Testis (tissue), 3 donors: Measurements from ENCODE around the gene MAPKAP1. TPM values are rescaled to one million over a fixed set of nuclear protein-coding genes. Genes with fewer than 3 reads are reported as not detected.
A peak's percentile ranks its signal among the peaks of the same experiment; 100 is the strongest.

Experiments
- DNase-seq: peaks from one replicate; pipeline ENCODE4 v3.0.0-alpha.2; 2019
- H3K27ac ChIP-seq, 2 donors: fragments of 200-600 bp; sonication (generic); one replicate each; pipeline ENCODE4 v1.5.1; 2019
- H3K27me3 ChIP-seq: fragments of 200-600 bp; sonication (generic); one replicate; pipeline ENCODE4 v1.5.1; 2019
- H3K36me3 ChIP-seq: fragments of 200-600 bp; sonication (generic); one replicate; pipeline ENCODE4 v1.5.1; 2017; ENCODE audit warnings: low read depth; ENCODE audit errors: missing control alignments
- H3K4me1 ChIP-seq: fragments of 200-600 bp; sonication (generic); one replicate; pipeline ENCODE4 v1.5.1; 2019
- H3K4me3 ChIP-seq, 2 donors: fragments of 200-600 bp; sonication (generic); one replicate each; pipeline ENCODE4 v1.5.1; 2017 to 2019
- H3K9me3 ChIP-seq: fragments of 200-600 bp; sonication (generic); one replicate; pipeline ENCODE4 v1.5.1; 2017
- CTCF ChIP-seq, 3 experiments: fragments of 450-650 bp in 2 of 3; fragments of 200-600 bp in 1 of 3; sonication (generic) in 1 of 3; IDR thresholded peaks; one replicate each; pipeline ENCODE4 v1.5.1; 2016 to 2019; ENCODE audit warnings: antibody characterized with exemption in 3 of 3, mild to moderate bottlenecking in 2 of 3, moderate library complexity in 1 of 3
- POLR2A ChIP-seq: fragments of 450-650 bp; IDR thresholded peaks from one replicate; pipeline ENCODE4 v1.6.1; 2017; ENCODE audit warnings: antibody characterized with exemption, mild to moderate bottlenecking, moderate library complexity
- WGBS, 2 donors: methylation state at CpG; one replicate each; pipeline ENCODE4 v1.1.5; 2018; 5-methylcytosine and 5-hydroxymethylcytosine counted together
- intact Hi-C: fragments of 100-400 bp; cut with DNase I; formaldehyde crosslinking; loops from one replicate; pipeline ENCODE4 v1.15.1; 2023; ENCODE audit warnings: low total_unique reads
- polyA plus RNA-seq: library from polyadenylated mRNA; stranded (reverse); fragments of 350-450 nt; fragmentation: Illumina TruSeq; extraction: RNeasy Lipid Tissue Mini Kit (QIAGEN cat#74804); gene quantifications from one replicate; pipeline ENCODE4 v1.2.3, GENCODE V29; 2014; ENCODE audit warnings: low read depth, low replicate concordance; ENCODE audit not compliant: insufficient read depth
- total RNA-seq, 2 donors: library from RNA; depleted of rRNA; stranded (reverse); fragments of >200 nt; gene quantifications; one replicate each; pipeline ENCODE4 v1.2.3, GENCODE V29; 2016

The MAPKAP1 gene
- total and polyA plus RNA-seq, 3 donors from 2014 or later = 112 to 135 (median 115) TPM

GRCh38 chr9:125407974-125408900 lies 298.8 kb downstream of the MAPKAP1 start:
- WGBS, 2 donors = 4 to 5% methylated on average over 33 to 72 of the region's 104 CpGs
- Histone ChIP-seq H3K36me3 (no peaks in the 10 kb centered on the region), H3K27me3 (no peaks in the 10 kb centered on the region), H3K4me1 (no peaks in the 10 kb centered on the region), H3K27ac (no peak overlapping the region), H3K4me3 (peak overlapping the region; percentile 60 to 68), H3K9me3 (no peaks in the 10 kb centered on the region)
- TF ChIP-seq CTCF (IDR thresholded peaks at IDR 0.05) (peak; percentile 62 to 88 (median 81)), POLR2A (no peak)
- intact Hi-C loops = loop anchor here (5.0 kb wide), 1 partner anchor 829 kb away; no protein-coding TSS in a partner anchor
- DNase-seq = peak; percentile 84

- no peak for DNase-seq
- H3K27ac ChIP-seq = no peak overlapping the region
- H3K4me1 ChIP-seq = no peaks in the 10 kb centered on the region
- peak overlapping the region; percentile 60 to 68 for H3K4me3 ChIP-seq
- WGBS, 2 donors = 32 to 33% methylated on average over 8 to 17 of the region's 17 CpGs
- H3K27me3 ChIP-seq = no peaks in the 10 kb centered on the region
- no peaks in the 10 kb centered on the region for H3K9me3 ChIP-seq
- TF ChIP-seq POLR2A (no peak), CTCF (IDR thresholded peaks at IDR 0.05) (no peak)
- H3K36me3 ChIP-seq = no peaks in the 10 kb centered on the region
- intact Hi-C loops = loop anchor here (5.0 kb wide), 1 partner anchor 830 kb away; no protein-coding TSS in a partner anchor
Measured at GRCh38 chr9:125407432-125407973, 299.5 kb downstream of the MAPKAP1 start.

GRCh38 chr9:125406810-125407087 lies 300.3 kb downstream of the MAPKAP1 start:
- no peak overlapping the region for H3K4me3 ChIP-seq
- H3K27ac ChIP-seq = no peak overlapping the region
- no peaks in the 10 kb centered on the region for H3K9me3 ChIP-seq
- WGBS, 2 donors = 89 to 93% methylated on average over 6 to 13 of the region's 13 CpGs
- DNase-seq = no peak
- intact Hi-C loops = loop anchor here (5.0 kb wide), 1 partner anchor 831 kb away; no protein-coding TSS in a partner anchor
- H3K36me3 ChIP-seq = no peaks in the 10 kb centered on the region
- no peaks in the 10 kb centered on the region for H3K27me3 ChIP-seq
- TF ChIP-seq POLR2A (no peak), CTCF (IDR thresholded peaks at IDR 0.05) (no peak)
- no peaks in the 10 kb centered on the region for H3K4me1 ChIP-seq

- Histone ChIP-seq H3K4me3 (no peak overlapping the region), H3K27ac (no peak overlapping the region), H3K9me3 (no peaks in the 10 kb centered on the region), H3K27me3 (no peaks in the 10 kb centered on the region), H3K36me3 (no peaks in the 10 kb centered on the region), H3K4me1 (no peaks in the 10 kb centered on the region)
- intact Hi-C loops = loop anchor here (5.0 kb wide), 1 partner anchor 831 kb away; no protein-coding TSS in a partner anchor
- no peak for DNase-seq
- WGBS, 2 donors = 91 to 93% methylated on average over 9 to 15 of the region's 15 CpGs
- TF ChIP-seq CTCF (IDR thresholded peaks at IDR 0.05) (no peak), POLR2A (no peak)
Measured at GRCh38 chr9:125405938-125406809, 300.8 kb downstream of the MAPKAP1 start.
